ENCODE measurements around the gene ZNF536.

GRCh38 chr19:30570194-30570593 is 198.0 kb downstream of the ZNF536 start:
- TF ChIP-seq CTCF (IDR thresholded peaks at IDR 0.05) (no peak), POLR2A (IDR thresholded peaks at IDR 0.05) (no peak)

All from right lobe of liver (tissue), 4 donors.